HG03432 (cell line): ENCODE measurements around the gene ORC6.

Experiments used
- ATAC-seq: cut with Tn5 transposase; IDR thresholded peaks from one replicate; pipeline ENCODE4 v1.9.1; 2021; ENCODE audit warnings: mild to moderate bottlenecking, moderate library complexity; ENCODE audit not compliant: unreplicated experiment

Gene ORC6

GRCh38 chr16:46700048-46700447, 10.6 kb downstream of the ORC6 start:
- ATAC-seq = no peak

GRCh38 chr16:46701615-46702014, 12.2 kb downstream of the ORC6 start:
- no peak for ATAC-seq

GRCh38 chr16:46702030-46702429, 12.6 kb downstream of the ORC6 start:
- no peak for ATAC-seq

GRCh38 chr16:46706642-46707041, 17.2 kb downstream of the ORC6 start:
- ATAC-seq = no peak

GRCh38 chr16:46709469-46710005, 20.1 kb downstream of the ORC6 start:
- no peak for ATAC-seq

- no peak for ATAC-seq
Observed at GRCh38 chr16:46711106-46712058, 21.9 kb downstream of the ORC6 start.

GRCh38 chr16:46712911-46713310, 23.5 kb downstream of the ORC6 start:
- no peak for ATAC-seq

- no peak for ATAC-seq
Observed at GRCh38 chr16:46713634-46714033, 24.2 kb downstream of the ORC6 start.

GRCh38 chr16:46714797-46715591, 25.5 kb downstream of the ORC6 start:
- ATAC-seq = no peak

- ATAC-seq = no peak
Observed at GRCh38 chr16:46715769-46716305, 26.4 kb downstream of the ORC6 start.

- ATAC-seq = no peak
Observed at GRCh38 chr16:46717692-46718091, 28.2 kb downstream of the ORC6 start.

- no peak for ATAC-seq
Observed at GRCh38 chr16:46718214-46718613, 28.8 kb downstream of the ORC6 start.

- no peak for ATAC-seq
Observed at GRCh38 chr16:46719528-46719927, 30.1 kb downstream of the ORC6 start.

- ATAC-seq = no peak
Observed at GRCh38 chr16:46720619-46721018, 31.2 kb downstream of the ORC6 start.

- no peak for ATAC-seq
Observed at GRCh38 chr16:46721885-46722284, 32.4 kb downstream of the ORC6 start.

- no peak for ATAC-seq
Observed at GRCh38 chr16:46727184-46727583, 37.7 kb downstream of the ORC6 start.

- ATAC-seq = no peak
Observed at GRCh38 chr16:46727630-46728029, 38.2 kb downstream of the ORC6 start.

GRCh38 chr16:46728806-46729205, 39.3 kb downstream of the ORC6 start:
- no peak for ATAC-seq

- no peak for ATAC-seq
Observed at GRCh38 chr16:46729326-46729995, 40.0 kb downstream of the ORC6 start.

GRCh38 chr16:46730126-46730525, 40.7 kb downstream of the ORC6 start:
- ATAC-seq = no peak
